ENCODE measurements around the gene SCUBE3.

DNA sequence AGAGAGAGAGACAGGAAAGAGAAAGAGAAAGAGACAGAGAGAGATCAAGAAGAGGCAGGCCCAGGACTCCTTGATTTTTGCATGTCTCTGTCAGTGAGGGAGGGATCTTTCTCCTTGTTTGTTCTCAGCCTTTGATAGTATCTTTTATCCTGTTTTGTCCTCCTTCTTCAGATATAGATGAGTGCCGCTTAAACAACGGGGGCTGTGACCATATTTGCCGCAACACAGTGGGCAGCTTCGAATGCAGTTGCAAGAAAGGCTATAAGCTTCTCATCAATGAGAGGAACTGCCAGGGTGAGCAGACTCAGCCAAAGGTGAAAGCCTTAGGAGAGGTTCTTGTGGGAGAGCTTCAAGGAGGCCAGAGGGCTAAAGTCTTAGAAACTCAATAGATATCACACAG lies 25.8 kb downstream of the SCUBE3 start:
- TF ChIP-seq, protein P1, sequence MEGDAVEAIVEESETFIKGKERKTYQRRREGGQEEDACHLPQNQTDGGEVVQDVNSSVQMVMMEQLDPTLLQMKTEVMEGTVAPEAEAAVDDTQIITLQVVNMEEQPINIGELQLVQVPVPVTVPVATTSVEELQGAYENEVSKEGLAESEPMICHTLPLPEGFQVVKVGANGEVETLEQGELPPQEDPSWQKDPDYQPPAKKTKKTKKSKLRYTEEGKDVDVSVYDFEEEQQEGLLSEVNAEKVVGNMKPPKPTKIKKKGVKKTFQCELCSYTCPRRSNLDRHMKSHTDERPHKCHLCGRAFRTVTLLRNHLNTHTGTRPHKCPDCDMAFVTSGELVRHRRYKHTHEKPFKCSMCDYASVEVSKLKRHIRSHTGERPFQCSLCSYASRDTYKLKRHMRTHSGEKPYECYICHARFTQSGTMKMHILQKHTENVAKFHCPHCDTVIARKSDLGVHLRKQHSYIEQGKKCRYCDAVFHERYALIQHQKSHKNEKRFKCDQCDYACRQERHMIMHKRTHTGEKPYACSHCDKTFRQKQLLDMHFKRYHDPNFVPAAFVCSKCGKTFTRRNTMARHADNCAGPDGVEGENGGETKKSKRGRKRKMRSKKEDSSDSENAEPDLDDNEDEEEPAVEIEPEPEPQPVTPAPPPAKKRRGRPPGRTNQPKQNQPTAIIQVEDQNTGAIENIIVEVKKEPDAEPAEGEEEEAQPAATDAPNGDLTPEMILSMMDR (IDR thresholded peaks at IDR 0.05) = no peak
- no peak for TF ChIP-seq POLR2A (IDR thresholded peaks at IDR 0.05)
